CMK (cell line): ENCODE data around the gene UBTF.
A peak's percentile ranks its signal among the peaks of the same experiment; 100 is the strongest.

Experiments
- DNase-seq: peaks from one replicate; pipeline ENCODE4 v3.0.0-alpha.2; 2010; ENCODE audit warnings: low read depth

The UBTF gene

GRCh38 chr17:44198721-44199552 is 20.5 kb downstream of the UBTF start:
- no peak for DNase-seq

GRCh38 chr17:44197980-44198720 is 21.3 kb downstream of the UBTF start:
- DNase-seq: peak; percentile 86

- no peak for DNase-seq
Measured at GRCh38 chr17:44197107-44197506, 22.4 kb downstream of the UBTF start.

- DNase-seq: no peak
Measured at GRCh38 chr17:44193326-44194084, 26.0 kb downstream of the UBTF start.

GRCh38 chr17:44192750-44193149 is 26.7 kb downstream of the UBTF start:
- DNase-seq: no peak

GRCh38 chr17:44191941-44192496 is 27.5 kb downstream of the UBTF start:
- no peak for DNase-seq

GRCh38 chr17:44191369-44191768 is 28.1 kb downstream of the UBTF start:
- DNase-seq: no peak

- no peak for DNase-seq
Measured at GRCh38 chr17:44190481-44190880, 29.0 kb downstream of the UBTF start.

- no peak for DNase-seq
Measured at GRCh38 chr17:44188576-44189403, 30.7 kb downstream of the UBTF start.

GRCh38 chr17:44187131-44187899 is 32.2 kb downstream of the UBTF start:
- peak; percentile 54 for DNase-seq

- DNase-seq: peak; percentile 97
Measured at GRCh38 chr17:44186307-44187130, 33.0 kb downstream of the UBTF start, which contains the start of gene TMUB2. TSS of gene TMUB2 (plus strand) at chr17:44186972. CDS start at chr17:44187709, 737 bp downstream.

- no peak for DNase-seq
Measured at GRCh38 chr17:44184212-44184810, 35.2 kb downstream of the UBTF start.

GRCh38 chr17:44183024-44183423 is 36.5 kb downstream of the UBTF start:
- no peak for DNase-seq

- no peak for DNase-seq
Measured at GRCh38 chr17:44178133-44178532, 41.3 kb downstream of the UBTF start.

- no peak for DNase-seq
Measured at GRCh38 chr17:44177640-44178039, 41.8 kb downstream of the UBTF start.

- no peak for DNase-seq
Measured at GRCh38 chr17:44176671-44177501, 42.6 kb downstream of the UBTF start.

- no peak for DNase-seq
Measured at GRCh38 chr17:44176257-44176656, 43.2 kb downstream of the UBTF start.

GRCh38 chr17:44174427-44174826 is 45.0 kb downstream of the UBTF start:
- DNase-seq: no peak
